Left ventricle myocardium superior (tissue), 1 donor: ENCODE measurements around the gene TLE2. TPM values are rescaled to one million over a fixed set of nuclear protein-coding genes. Genes with fewer than 3 reads are reported as not detected.
A peak's percentile ranks its signal among the peaks of the same experiment; 100 is the strongest.
"Not testable (repeated sequence)": the region's sequence is repeated elsewhere in the genome, so short reads cannot be mapped to it uniquely, and the experiment has no call there.

ENCODE experiments used
- ATAC-seq: fragments of 200-7000 bp; cut with Tn5 transposase; one replicate; pipeline ENCODE4 v1.9.1; 2020; ENCODE audit warnings: mild to moderate bottlenecking, moderate library complexity
- DNase-seq: peaks from one replicate; pipeline ENCODE4 v3.0.0-alpha.2; 2020
- intact Hi-C: fragments of 100-400 bp; cut with micrococcal nuclease; formaldehyde crosslinking; loops from one replicate; pipeline ENCODE4 v1.11.0; 2022
- total RNA-seq: library from RNA; stranded (reverse); fragmentation: NEBNext Ultra II Directional; extraction: Animal tissue kit (Norgen Biotek cat#: 25700); gene quantifications from one replicate; pipeline ENCODE4 v1.2.1, GENCODE V29; 2021
- donor health status: DM: no; HTN: yes; CAD: no; lungs with severe emphysema.

TLE2 gene
- total RNA-seq, 1 donor from 2014 or later, result 66.5 TPM

- ATAC-seq (peak; percentile 39), DNase-seq (peak; percentile 75)
- intact Hi-C loops, result no loop called here
Measured at GRCh38 chr19:2973229-2973628, 55.9 kb downstream of the TLE2 start.

GRCh38 chr19:2970201-2970835, 58.8 kb downstream of the TLE2 start:
- intact Hi-C loops, result no loop called here
- DNase-seq (no peak), ATAC-seq (peak; percentile 1)

GRCh38 chr19:2969104-2969504, 60.0 kb downstream of the TLE2 start:
- peak; percentile 71 for DNase-seq
- ATAC-seq, result peak; percentile 64
- intact Hi-C loops, result no loop called here

- no peak for ATAC-seq
- DNase-seq, result no peak
- intact Hi-C loops, result no loop called here
Measured at GRCh38 chr19:2967972-2968371, 61.1 kb downstream of the TLE2 start.

- DNase-seq, result no peak
- intact Hi-C loops, result no loop called here
- no peak for ATAC-seq
Measured at GRCh38 chr19:2964874-2965273, 64.2 kb downstream of the TLE2 start.

- DNase-seq, intact Hi-C loops, ATAC-seq: not testable (repeated sequence)
Measured at GRCh38 chr19:2963631-2964030, 65.4 kb downstream of the TLE2 start.

GRCh38 chr19:2963122-2963521, 66.0 kb downstream of the TLE2 start:
- intact Hi-C loops, result no loop called here
- ATAC-seq, result no peak

GRCh38 chr19:2962018-2962670, 66.9 kb downstream of the TLE2 start:
- intact Hi-C loops, result no loop called here
- DNase-seq, result no peak
- peak; percentile 87 for ATAC-seq

More at GRCh38 chr19:2963122-2963521, 66.0 kb downstream of the TLE2 start:
- DNase-seq, result no peak

- DNase-seq (no peak), ATAC-seq (no peak)
- intact Hi-C loops, result no loop called here
Measured at GRCh38 chr19:2960120-2960519, 69.0 kb downstream of the TLE2 start.

GRCh38 chr19:2957160-2957559, 71.9 kb downstream of the TLE2 start:
- intact Hi-C loops, result loop anchor here (10.0 kb wide), 1 partner anchor 198 kb away; no protein-coding TSS in a partner anchor
- ATAC-seq, result no peak
- no peak for DNase-seq

GRCh38 chr19:2952953-2953481, 76.1 kb downstream of the TLE2 start:
- intact Hi-C loops, result loop anchor here (10.0 kb wide), 1 partner anchor 202 kb away; no protein-coding TSS in a partner anchor
- ATAC-seq (no peak), DNase-seq (no peak)

- DNase-seq (peak; percentile 100), ATAC-seq (peak; percentile 96)
- intact Hi-C loops, result loop anchor here (10.0 kb wide), 1 partner anchor 204 kb away; no protein-coding TSS in a partner anchor
Measured at GRCh38 chr19:2950286-2951124, 78.6 kb downstream of the TLE2 start.

- DNase-seq (no peak), ATAC-seq (peak; percentile 13)
- intact Hi-C loops, result loop anchor here (10.0 kb wide), 1 partner anchor 205 kb away; no protein-coding TSS in a partner anchor
Measured at GRCh38 chr19:2949939-2950285, 79.2 kb downstream of the TLE2 start.

Other genes with a start within 250 kb of the TLE2 start
- 68.7 TPM for gene SGTA, start 246.0 kb downstream of the TLE2 start, total RNA-seq
- 59.2 TPM for gene THOP1, start 243.8 kb downstream of the TLE2 start, total RNA-seq
- 4.7 TPM for gene ZNF554, start 209.4 kb downstream of the TLE2 start, total RNA-seq
- gene ZNF555, start 187.8 kb downstream of the TLE2 start, total RNA-seq, result 9.6 TPM
- not detected for gene ZNF556, start 161.9 kb downstream of the TLE2 start, total RNA-seq
- 3.9 TPM for gene ZNF57, start 128.4 kb downstream of the TLE2 start, total RNA-seq
- gene ZNF77, start 84.3 kb downstream of the TLE2 start, total RNA-seq, result 2.2 TPM
- 0.30 TPM for gene TLE6, start 51.7 kb downstream of the TLE2 start, total RNA-seq
- 846 TPM for gene TLE5, start 33.2 kb upstream of the TLE2 start, total RNA-seq
- gene GNA11, start 65.1 kb upstream of the TLE2 start, total RNA-seq, result 74.6 TPM
- gene GNA15, start 106.8 kb upstream of the TLE2 start, total RNA-seq, result 2.1 TPM
- gene S1PR4, start 149.5 kb upstream of the TLE2 start, total RNA-seq, result 1.0 TPM
- gene NCLN, start 156.7 kb upstream of the TLE2 start, total RNA-seq, result 27.8 TPM
- gene CELF5, start 195.4 kb upstream of the TLE2 start, total RNA-seq, result not detected